DOHH2 (cell line): ENCODE data around the gene DYNC1I1.

Experiments used
- EZH2phosphoT487 ChIP-seq: fragments of 200-600 bp; sonication (generic); IDR thresholded peaks from 2 replicates; pipeline ENCODE4 v1.6.1; 2017; ENCODE audit warnings: borderline replicate concordance, mild to moderate bottlenecking, antibody characterized with exemption, low read length, moderate library complexity, mixed read lengths
- TF ChIP-seq, protein P1 (sequence below): fragments of 200-600 bp; sonication (generic); IDR thresholded peaks from one replicate; pipeline ENCODE4 v1.5.1; 2014; ENCODE audit warnings: antibody characterized with exemption, mild to moderate bottlenecking, low read depth, low read length; ENCODE audit not compliant: poor library complexity, severe bottlenecking

DNA sequence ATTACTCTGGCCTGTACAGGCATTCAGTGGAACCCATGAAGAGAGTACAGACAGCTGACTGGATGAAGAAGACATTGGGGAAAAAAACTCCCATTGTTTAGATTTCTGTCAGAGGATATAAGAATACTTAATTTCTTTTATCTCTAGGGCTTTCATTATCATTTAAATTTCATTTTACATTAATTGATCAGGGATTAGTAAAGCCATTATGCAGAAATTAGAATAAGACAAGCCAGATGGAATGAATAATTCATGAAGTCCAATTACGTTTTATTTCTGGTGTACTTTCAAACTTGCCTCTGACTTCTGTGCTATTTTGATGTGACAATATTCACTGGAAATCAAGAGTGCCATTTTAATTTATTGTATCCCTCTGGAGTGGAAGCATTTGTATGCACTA is 302.5 kb downstream of the DYNC1I1 start:
- TF ChIP-seq, protein P1, sequence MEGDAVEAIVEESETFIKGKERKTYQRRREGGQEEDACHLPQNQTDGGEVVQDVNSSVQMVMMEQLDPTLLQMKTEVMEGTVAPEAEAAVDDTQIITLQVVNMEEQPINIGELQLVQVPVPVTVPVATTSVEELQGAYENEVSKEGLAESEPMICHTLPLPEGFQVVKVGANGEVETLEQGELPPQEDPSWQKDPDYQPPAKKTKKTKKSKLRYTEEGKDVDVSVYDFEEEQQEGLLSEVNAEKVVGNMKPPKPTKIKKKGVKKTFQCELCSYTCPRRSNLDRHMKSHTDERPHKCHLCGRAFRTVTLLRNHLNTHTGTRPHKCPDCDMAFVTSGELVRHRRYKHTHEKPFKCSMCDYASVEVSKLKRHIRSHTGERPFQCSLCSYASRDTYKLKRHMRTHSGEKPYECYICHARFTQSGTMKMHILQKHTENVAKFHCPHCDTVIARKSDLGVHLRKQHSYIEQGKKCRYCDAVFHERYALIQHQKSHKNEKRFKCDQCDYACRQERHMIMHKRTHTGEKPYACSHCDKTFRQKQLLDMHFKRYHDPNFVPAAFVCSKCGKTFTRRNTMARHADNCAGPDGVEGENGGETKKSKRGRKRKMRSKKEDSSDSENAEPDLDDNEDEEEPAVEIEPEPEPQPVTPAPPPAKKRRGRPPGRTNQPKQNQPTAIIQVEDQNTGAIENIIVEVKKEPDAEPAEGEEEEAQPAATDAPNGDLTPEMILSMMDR: no peak
- no peak for TF ChIP-seq EZH2phosphoT487
